Right atrium auricular region (tissue), 2 donors: Measurements from ENCODE around the gene LIPI. TPM values are rescaled to one million over a fixed set of nuclear protein-coding genes. Genes with fewer than 3 reads are reported as not detected.
"Not testable (repeated sequence)": the region's sequence is repeated elsewhere in the genome, so short reads cannot be mapped to it uniquely, and the experiment has no call there.

ENCODE experiments used
- DNase-seq: peaks from one replicate; pipeline ENCODE4 v3.0.0-alpha.2; 2019; ENCODE audit warnings: low spot score
- H3K27ac ChIP-seq, 2 donors: fragments of 200-600 bp; sonication (generic); 1 replicate in 1 of 2; 2 replicates in 1 of 2; pipeline ENCODE4 v1.5.1; 2016 to 2019
- H3K27me3 ChIP-seq, 2 donors: fragments of 200-600 bp; sonication (generic); one replicate each; pipeline versions ENCODE4 v1.5.1 to v1.6.0; 2017 to 2019
- H3K36me3 ChIP-seq: fragments of 200-600 bp; sonication (generic); one replicate; pipeline ENCODE4 v1.5.1; 2016
- H3K4me1 ChIP-seq, 2 donors: fragments of 200-600 bp; sonication (generic); one replicate each; pipeline versions ENCODE4 v1.5.1 to v1.6.0; 2017 to 2019
- H3K4me3 ChIP-seq, 2 donors: fragments of 200-600 bp; sonication (generic); 1 replicate in 1 of 2; 2 replicates in 1 of 2; pipeline ENCODE4 v1.5.1; 2017 to 2019; ENCODE audit warnings: mild to moderate bottlenecking in 1 of 2, moderate library complexity in 1 of 2
- H3K9me3 ChIP-seq, 2 donors: fragments of 200-600 bp; sonication (generic); one replicate each; pipeline ENCODE4 v1.5.1; 2019
- total RNA-seq, 2 donors: library from RNA; depleted of rRNA; stranded (reverse); fragments of >200 nt; gene quantifications; one replicate each; pipeline ENCODE4 v1.1.0, GENCODE V29; 2016
- TF ChIP-seq, protein P1 (sequence below), 2 donors: fragments of 200-600 bp; sonication (generic); IDR thresholded peaks; one replicate each; pipeline ENCODE4 v1.5.1; 2019; ENCODE audit warnings: antibody characterized with exemption in 2 of 2

LIPI gene
- total RNA-seq, 2 donors from 2014 or later, result not detected

DNA sequence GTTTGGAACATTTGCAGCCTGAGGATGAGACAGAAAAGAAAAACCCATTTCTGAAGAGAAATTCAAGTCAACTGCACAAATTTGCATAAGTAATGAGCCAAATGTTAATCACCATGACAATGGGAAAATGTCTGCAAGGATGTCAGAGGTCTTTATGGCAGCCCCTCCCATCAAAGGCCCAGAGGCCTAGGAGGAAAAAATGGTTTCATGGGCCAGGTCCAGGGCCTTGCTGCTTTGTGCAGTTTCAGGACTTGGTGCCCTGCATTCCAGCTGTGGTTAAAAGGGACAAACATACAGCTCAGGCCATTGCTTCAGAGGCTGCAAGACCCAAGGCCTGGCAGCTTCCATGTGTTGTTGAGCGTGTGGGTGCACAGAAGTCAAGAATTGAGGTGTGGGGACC lies 18.6 kb upstream of the LIPI start:
- H3K9me3 ChIP-seq, result peaks cover 0 to 14% of the 10 kb centered on the region in 2 donors

DNA sequence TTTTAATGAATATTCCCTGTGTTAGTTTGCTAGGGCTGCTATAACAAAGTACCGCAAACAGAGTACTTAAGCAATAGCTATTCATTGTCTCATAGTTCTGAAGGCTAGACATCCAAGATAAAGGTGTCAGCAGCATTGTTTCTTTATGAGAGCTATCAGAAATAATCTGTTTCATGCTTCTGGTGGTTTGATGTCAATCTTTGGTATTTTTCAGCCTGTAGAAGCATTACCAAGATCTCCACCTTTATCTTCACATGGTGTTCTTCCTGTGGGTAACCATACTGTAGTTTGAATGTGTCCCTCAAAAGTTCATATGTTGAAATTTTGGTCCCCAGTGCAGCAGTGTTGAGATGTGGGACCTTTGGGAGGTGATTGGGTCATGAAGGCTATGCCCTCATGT lies 12.6 kb upstream of the LIPI start:
- DNase-seq, result no peak
- Histone ChIP-seq H3K27ac (no peak overlapping the region), H3K4me3 (no peak overlapping the region), H3K27me3 (no peaks in the 10 kb centered on the region), H3K36me3 (no peaks in the 10 kb centered on the region), H3K4me1 (no peaks in the 10 kb centered on the region), H3K9me3 (no peaks in the 10 kb centered on the region)
- TF ChIP-seq, protein P1, sequence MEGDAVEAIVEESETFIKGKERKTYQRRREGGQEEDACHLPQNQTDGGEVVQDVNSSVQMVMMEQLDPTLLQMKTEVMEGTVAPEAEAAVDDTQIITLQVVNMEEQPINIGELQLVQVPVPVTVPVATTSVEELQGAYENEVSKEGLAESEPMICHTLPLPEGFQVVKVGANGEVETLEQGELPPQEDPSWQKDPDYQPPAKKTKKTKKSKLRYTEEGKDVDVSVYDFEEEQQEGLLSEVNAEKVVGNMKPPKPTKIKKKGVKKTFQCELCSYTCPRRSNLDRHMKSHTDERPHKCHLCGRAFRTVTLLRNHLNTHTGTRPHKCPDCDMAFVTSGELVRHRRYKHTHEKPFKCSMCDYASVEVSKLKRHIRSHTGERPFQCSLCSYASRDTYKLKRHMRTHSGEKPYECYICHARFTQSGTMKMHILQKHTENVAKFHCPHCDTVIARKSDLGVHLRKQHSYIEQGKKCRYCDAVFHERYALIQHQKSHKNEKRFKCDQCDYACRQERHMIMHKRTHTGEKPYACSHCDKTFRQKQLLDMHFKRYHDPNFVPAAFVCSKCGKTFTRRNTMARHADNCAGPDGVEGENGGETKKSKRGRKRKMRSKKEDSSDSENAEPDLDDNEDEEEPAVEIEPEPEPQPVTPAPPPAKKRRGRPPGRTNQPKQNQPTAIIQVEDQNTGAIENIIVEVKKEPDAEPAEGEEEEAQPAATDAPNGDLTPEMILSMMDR (IDR thresholded peaks at IDR 0.05), result no peak

More for the DNA sequence above, 18.6 kb upstream of the LIPI start:
- H3K27ac ChIP-seq, result no peak overlapping the region
- H3K4me1 ChIP-seq, result no peaks in the 10 kb centered on the region
- no peak overlapping the region for H3K4me3 ChIP-seq
- DNase-seq, result no peak
- H3K27me3 ChIP-seq, result no peaks in the 10 kb centered on the region
- TF ChIP-seq, protein P1 (IDR thresholded peaks at IDR 0.05), result no peak
- H3K36me3 ChIP-seq, result no peaks in the 10 kb centered on the region

DNA sequence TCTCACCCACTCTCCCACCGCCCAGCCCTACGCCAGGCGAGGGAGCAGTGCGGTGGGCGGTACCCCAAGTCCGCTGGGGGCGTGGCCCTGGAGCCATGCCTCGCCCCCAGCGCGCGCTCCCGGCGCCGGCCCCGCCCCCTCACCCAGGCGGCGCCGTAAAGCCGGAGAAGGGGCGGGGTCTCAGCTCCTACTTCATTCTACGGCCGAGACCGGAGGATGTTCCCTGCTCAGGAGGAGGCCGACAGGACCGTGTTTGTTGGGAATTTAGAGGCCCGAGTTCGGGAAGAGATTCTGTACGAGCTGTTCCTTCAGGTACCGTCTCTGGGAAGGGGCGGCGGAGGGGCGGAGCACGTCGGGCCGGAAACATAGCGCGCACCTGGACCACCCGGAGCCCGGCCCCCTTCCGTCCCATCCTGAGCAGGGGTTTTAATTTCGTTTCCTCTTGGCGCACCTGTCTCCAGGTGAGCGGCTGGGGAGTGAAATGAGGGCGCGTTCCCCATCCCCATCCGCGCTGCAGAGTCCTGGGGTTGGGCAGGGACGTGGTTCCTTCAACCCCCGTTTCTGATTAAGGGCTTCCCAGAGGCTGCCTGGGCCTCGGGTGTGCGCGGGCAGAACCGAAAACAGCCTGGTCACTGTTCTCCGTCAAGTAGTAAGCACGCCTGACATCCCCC lies 5.4 kb upstream of the LIPI start, which contains the start of gene RBM11:
RBM11 (plus strand) TSS at position 187 of the 671 bp plus-strand sequence; CDS start at position 217, 30 bp downstream.
- Histone ChIP-seq H3K4me3 (peak within 1 kb of the TSS; percentile 47 to 54), H3K36me3 (no peaks in the 10 kb centered on the region), H3K27ac (no peak within 1 kb of the TSS), H3K4me1 (peaks cover 0 to 12% of the 10 kb centered on the region in 2 donors), H3K9me3 (no peaks in the 10 kb centered on the region), H3K27me3 (no peaks in the 10 kb centered on the region)
- peak; percentile 67 for DNase-seq
- TF ChIP-seq, protein P1 (IDR thresholded peaks at IDR 0.05), result no peak

DNA sequence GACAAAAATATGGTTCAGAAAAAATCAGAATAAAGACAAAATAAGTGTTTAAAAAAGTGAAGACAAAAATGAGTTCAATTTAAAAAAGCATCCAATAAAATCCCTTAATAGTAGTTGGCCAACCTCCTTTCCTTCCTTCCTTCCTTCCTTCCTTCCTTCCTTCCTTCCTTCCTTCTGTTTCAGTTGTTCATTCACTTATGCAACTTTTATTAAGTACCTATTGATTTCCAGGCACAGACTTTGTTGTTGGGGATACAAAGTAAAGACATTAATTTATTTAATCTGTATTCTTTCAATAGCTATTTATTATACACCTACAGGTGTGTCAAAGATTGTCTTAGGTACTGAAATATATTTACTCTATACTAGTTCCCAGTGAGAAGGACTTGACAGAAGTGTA lies 2.4 kb upstream of the LIPI start:
- Histone ChIP-seq H3K9me3 (no peaks in the 10 kb centered on the region), H3K36me3 (no peaks in the 10 kb centered on the region), H3K27me3 (no peaks in the 10 kb centered on the region), H3K4me3 (no peak overlapping the region), H3K4me1 (peaks cover 0 to 12% of the 10 kb centered on the region in 2 donors), H3K27ac (no peak overlapping the region)
- TF ChIP-seq, protein P1 (IDR thresholded peaks at IDR 0.05), result no peak
- DNase-seq, result no peak

DNA sequence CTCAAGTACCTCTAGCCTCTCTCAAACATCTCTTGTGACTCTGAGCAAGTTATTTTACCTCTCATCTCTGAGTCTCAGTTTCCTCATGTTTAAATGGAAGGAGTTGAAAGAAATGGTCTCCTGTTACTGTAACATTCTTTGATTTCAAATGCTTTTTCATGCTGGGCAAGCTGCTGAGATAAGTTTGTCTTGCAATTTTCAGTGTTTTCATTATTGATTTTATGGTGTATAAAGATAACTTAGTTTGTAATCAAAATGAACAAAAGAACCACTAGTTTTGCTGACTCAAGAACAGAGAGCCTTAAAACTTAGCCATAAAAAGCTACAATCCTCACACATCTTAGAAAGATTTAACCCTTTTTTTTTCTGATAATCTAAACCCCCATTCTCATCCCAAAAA lies 4.5 kb downstream of the LIPI start:
- Histone ChIP-seq H3K27ac (no peak overlapping the region), H3K27me3 (no peaks in the 10 kb centered on the region), H3K36me3 (no peaks in the 10 kb centered on the region), H3K9me3 (peaks cover 0 to 2% of the 10 kb centered on the region in 2 donors), H3K4me3 (no peak overlapping the region), H3K4me1 (no peaks in the 10 kb centered on the region)
- DNase-seq, result no peak
- TF ChIP-seq, protein P1 (IDR thresholded peaks at IDR 0.05), result no peak

DNA sequence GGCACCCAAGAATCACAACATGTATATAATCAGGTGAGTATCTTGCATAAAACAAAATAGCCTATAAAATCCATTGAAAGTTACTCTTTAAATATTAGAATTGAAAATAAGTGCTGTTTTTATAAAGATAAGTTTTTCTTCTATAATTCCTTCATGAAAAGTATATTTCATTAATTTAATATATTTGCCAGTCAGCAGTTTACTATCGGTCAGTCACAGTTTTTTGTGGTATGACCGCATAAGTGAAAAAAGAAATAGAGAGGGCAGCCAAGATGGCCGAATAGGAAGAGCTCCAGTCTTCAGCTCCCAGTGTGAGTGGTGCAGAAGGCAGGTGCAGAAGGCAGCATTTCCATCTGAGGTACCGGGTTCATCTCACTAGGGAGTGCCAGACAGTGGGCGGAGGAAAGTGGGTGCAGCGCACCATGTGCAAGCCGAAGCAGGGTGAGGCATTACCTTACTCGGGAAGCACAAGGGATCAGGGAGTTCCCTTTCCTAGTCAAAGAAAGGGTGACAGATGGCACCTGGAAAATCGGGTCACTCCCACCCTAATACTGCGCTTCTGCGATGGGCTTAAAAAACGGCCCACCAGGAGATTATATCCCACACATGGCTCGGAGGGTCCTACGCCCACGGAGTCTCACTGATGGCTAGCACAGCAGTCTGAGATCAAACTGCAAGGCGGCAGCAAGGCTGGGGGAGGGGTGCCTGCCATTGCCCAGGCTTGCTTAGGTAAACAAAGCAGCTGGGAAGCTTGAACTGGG lies 44.1 kb downstream of the LIPI start:
- DNase-seq, H3K27me3 ChIP-seq, H3K4me1 ChIP-seq, H3K27ac ChIP-seq, H3K36me3 ChIP-seq, H3K4me3 ChIP-seq, H3K9me3 ChIP-seq: not testable (repeated sequence)
